GM21447 (cell line): ENCODE measurements around the gene OR6A2.
"Not testable (repeated sequence)": the region's sequence is repeated elsewhere in the genome, so short reads cannot be mapped to it uniquely, and the experiment has no call there.

Experiments
- ATAC-seq: cut with Tn5 transposase; IDR thresholded peaks from one replicate; pipeline ENCODE4 v1.9.1; 2021; ENCODE audit not compliant: unreplicated experiment

OR6A2 gene

GRCh38 chr11:6799402-6799801 is at the start of gene OR6A2:
Gene OR6A2 (minus strand): TSS chr11:6799689. CDS start chr11:6795708, 3,981 bp downstream.
- no peak for ATAC-seq

DNA sequence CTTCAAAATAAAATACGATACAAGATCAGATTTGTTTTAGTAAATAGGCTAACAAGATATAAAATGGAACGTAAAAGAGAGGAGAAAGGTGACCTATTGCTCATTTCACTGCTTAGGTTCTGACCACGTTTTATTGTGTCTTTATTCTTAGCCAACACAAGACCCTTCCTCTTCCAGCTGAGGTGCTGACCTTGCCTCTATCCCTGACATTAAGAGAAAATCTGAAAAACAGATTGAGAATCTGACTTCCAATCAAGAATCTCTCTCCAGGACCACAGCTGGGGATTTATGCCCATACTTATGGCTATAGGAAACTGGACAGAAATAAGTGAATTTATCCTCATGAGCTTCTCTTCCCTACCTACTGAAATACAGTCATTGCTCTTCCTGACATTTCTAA is 45.9 kb upstream of the OR6A2 start, which contains the start of gene OR10A5:
TSS of gene OR10A5 (plus strand) at position 301 of the 400 bp plus-strand sequence. CDS start at position 301, 0 bp downstream.
- no peak for ATAC-seq

DNA sequence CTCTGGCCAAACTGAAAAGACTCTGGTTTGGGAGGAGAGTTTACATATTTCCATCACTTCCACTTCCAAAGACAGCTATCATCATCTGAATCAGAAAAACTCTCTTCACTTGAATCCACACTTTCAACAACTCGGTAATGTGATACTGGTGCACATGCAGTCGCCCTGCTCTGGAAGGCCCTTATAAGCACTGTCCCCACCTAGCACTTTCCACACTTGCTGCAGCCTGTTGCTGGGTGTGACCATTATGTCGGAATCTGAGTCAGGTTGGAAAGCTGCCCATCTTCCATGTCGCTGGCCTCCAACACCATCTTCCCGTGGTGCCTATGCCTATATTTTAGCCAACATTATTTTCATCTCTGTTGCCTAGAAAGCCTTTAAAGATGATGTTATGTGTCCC is 44.9 kb upstream of the OR6A2 start:
- no peak for ATAC-seq

DNA sequence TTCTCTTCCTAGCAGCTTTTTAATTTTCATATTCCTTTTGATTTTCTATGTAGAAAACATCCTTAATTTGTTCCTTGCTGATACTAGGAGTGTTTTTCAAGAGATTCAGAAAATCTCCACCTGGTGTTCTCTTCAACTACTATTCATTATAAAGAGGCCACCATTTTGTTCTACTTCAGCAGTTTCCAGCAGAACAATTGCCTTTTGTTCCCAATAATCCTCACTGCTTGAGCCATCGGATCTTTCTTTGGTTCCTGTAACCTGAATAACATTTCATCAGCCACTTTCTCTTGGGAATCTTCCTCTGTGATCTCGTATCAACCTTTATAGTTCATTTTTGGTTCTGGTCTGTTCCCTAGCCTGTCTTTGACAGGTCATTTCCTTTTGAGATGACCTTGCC is 44.2 kb upstream of the OR6A2 start:
- no peak for ATAC-seq

- no peak for ATAC-seq
Measured at GRCh38 chr11:6841694-6842093, 42.2 kb upstream of the OR6A2 start.

DNA sequence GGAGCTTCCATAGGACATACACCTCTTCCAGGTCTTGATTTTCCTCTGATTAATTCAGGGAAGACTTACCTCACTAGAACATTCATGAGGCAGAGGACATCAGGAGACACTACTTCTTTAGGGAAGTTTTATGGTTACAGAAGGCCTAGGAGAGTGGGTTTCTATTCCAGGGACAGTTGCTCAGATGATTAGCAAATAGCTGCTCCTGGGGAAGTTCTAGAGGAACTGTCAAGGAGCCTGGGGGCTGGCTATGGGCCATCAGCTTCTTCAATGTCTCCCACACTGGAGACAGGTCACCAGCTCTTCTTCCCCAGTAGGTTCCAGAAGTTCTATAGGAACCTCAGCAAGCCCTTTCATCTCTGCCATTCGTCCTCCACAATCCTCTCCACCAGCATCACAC is 34.5 kb upstream of the OR6A2 start:
- no peak for ATAC-seq

GRCh38 chr11:6833356-6833755 is 33.9 kb upstream of the OR6A2 start:
- no peak for ATAC-seq

DNA sequence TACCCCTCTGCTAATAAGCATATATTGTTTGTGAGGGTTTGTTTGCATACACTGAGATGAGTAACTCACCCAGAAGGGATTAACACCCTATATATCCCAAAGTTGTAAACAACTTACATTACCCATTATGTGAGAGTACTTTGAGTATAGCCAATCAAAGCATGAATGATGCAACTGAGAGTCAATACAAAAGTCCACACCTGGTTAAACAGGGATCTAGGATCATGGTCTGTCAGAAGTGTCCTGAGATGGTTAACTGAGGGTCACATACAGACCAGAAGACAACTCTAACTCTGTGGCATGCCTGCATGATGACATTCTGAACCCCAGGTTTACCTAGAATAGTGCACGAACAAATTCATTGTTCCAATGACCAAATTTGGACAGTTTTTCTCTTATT is 28.6 kb upstream of the OR6A2 start:
- no peak for ATAC-seq

- no peak for ATAC-seq
Measured at GRCh38 chr11:6825231-6825744, 25.8 kb upstream of the OR6A2 start.

DNA sequence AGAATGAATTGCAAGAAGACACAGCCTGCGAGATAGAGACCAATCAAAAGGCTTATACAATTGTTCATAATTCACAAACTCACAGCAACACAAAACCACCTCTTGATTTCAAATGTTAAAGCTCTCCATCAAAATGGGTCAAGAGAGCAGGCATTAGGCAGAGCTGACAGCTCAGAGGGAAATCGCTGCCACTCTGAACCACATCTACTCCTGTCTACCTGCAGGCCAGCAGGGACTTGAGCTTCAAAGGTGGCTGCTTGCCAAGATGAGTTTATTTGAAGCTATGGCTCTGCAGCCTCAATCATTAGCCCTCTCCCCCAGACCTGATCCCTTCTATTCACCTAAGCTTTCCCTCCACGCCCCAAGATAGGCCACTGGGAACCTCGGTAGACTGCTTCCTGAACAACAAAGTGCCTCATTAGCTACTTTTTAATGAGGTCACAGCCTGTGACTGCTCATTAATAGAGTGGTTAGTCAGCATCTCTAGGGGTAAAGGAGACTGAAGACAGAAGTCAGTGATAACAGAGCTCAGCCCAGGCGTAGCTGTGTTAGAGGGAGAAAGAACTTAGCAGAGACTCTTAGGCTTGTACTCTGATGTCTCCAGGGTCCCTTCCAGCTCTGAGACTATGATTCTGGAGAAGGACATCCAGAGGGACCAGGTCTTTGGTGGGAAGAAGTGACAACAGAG is 24.8 kb upstream of the OR6A2 start:
- no peak for ATAC-seq

- ATAC-seq: no peak
Measured at GRCh38 chr11:6818967-6819366, 19.5 kb upstream of the OR6A2 start.

- ATAC-seq: no peak
Measured at GRCh38 chr11:6817694-6818093, 18.2 kb upstream of the OR6A2 start.

GRCh38 chr11:6813656-6814055 is 14.2 kb upstream of the OR6A2 start:
- ATAC-seq: no peak

GRCh38 chr11:6812390-6813005 is 13.0 kb upstream of the OR6A2 start:
- peak; percentile 79 for ATAC-seq

- not testable (repeated sequence) for ATAC-seq
Measured at GRCh38 chr11:6801075-6801474, 1.6 kb upstream of the OR6A2 start.

DNA sequence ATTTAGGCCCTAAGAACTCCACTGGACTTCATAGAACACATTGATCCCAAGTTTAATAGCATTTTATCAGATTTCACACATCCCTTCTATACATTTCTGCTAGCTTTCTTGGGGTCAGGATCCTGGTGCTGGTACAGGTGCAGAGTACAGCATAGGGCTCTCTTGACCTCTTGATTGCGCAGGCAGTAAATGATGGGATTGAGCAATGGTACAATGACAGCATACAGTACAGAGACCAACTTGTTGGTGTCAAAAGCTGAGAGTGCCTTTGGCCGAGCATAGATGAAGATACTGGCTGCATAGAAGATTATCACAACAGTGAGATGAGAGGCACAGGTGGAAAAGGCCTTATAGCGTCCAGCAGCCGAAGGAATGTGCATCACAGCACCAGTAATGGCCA is 4.8 kb downstream of the OR6A2 start:
- no peak for ATAC-seq

GRCh38 chr11:6790546-6790945 is 8.9 kb downstream of the OR6A2 start:
- no peak for ATAC-seq

DNA sequence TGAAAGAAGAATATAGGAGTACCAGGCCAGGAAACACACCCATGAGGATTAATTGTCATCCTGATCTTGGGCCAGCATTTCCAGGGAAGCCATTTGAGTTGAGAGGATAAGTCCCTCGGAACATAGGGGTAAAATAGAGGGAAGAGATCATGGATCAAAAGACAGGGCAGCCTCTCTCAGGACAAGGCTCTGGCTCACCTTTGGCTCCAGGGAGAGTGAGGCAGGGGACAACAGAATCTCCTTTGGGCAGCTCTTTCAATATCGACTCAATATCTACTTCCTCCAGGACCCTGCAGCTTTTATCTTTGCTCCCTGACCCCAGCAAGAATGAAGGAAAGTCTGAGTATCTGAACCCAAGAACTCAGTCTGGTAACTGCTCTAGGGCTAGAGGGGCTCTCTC is 16.8 kb downstream of the OR6A2 start, which contains the start of gene OR2AG1:
TSS of gene OR2AG1 (plus strand) at position 301 of the 400 bp plus-strand sequence. CDS start 2,018 bp downstream, outside the sequence.
- ATAC-seq: no peak

- ATAC-seq: no peak
Measured at GRCh38 chr11:6780829-6781228, 18.7 kb downstream of the OR6A2 start.

DNA sequence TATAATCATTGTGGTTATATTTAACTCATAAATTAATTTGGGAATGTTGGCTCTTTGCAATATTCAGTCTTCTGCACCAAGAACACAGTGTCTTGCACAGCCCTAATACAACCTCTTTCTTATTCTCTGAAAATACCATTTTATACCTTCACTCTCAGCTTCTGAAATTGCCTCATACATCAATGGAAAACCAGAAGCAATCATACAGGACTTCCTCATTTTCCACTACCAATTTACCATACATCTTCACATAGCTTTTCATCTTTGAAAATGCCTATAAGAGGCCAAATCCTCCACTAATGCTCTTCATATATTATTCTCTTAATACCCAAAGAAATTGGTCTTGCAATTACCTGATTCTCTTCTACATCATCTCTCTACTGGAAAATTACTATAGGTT is 21.0 kb downstream of the OR6A2 start:
- no peak for ATAC-seq

DNA sequence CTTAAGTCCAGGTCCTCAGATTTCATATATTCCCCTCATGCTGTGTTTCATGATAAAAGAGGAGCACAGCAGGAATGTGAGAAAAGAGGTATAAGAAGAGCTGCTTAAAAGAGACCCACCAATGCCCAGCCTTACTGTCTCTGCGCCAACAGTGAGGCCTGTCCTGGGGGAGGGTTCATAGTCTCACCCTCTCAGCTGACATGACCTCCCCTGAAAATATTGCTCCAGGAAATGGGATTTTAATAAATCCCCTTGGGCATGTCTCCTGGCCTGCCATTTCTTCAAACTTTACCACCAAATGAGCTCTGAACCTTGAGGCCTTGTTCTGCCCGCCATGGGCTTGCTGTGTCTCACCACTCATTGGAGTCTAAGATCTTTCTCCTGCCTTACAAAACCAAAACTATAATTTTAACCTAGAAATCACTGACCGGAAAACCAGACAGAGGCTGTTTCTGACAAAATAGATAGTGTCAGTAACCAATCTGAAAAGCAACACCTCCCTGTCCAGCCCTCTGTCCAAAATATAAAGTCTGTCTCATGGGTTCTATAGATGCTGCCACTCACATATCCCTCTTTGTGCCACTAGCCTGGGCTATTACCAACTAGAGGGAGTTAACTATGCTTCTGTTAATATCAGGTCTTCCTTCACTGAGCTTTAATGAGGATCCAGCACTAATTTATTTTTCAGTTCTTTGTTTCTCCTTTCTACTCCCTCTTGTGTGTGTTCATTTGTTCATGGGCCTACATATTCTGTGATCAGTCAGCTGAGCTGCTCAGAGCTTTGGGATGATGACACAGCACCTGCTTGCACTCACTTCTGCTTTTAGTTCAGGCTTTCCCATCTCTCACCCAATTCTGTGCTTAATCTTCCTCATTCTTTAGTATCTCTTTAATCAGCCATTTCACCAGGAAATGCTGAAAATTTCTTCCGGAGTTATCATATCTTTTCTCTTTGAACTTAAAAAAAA is 27.3 kb downstream of the OR6A2 start, which contains the start of gene OR2AG2:
TSS of gene OR2AG2 (minus strand) at position 51 of the 968 bp plus-strand sequence. CDS start 3,019 bp downstream, outside the sequence.
- ATAC-seq: peak; percentile 92
